K562 (cell line): ENCODE measurements around the gene TREH. TPM values are rescaled to one million over a fixed set of nuclear protein-coding genes. Genes with fewer than 3 reads are reported as not detected.

ENCODE experiments used
- ATF7 ChIP-seq: fragments of 450-650 bp; IDR thresholded peaks from 2 replicates; pipeline ENCODE4 v1.7.1; 2014; ENCODE audit warnings: mild to moderate bottlenecking, moderate library complexity
- CC2D1A ChIP-seq: fragments of 450-650 bp; IDR thresholded peaks from 2 replicates; pipeline ENCODE4 v1.6.1; 2017; ENCODE audit warnings: mild to moderate bottlenecking
- E2F3 ChIP-seq: fragments of 250-450 bp; sonication (Bioruptor Pico); IDR thresholded peaks from 2 replicates; pipeline ENCODE4 v1.4.0; 2020; ENCODE audit warnings: mild to moderate bottlenecking
- GATAD2A ChIP-seq: fragments of 450-650 bp; IDR thresholded peaks from 2 replicates; pipeline ENCODE4 v1.6.1; 2017
- GTF2E2 ChIP-seq: fragments of 200-800 bp; sonication (Bioruptor generic); IDR thresholded peaks from 2 replicates; pipeline ENCODE4 v1.6.1; 2016; ENCODE audit warnings: missing genetic modification characterization, missing compliant biosample characterization
- IFI16 ChIP-seq: fragments of 250-450 bp; sonication (Bioruptor Pico); IDR thresholded peaks from 2 replicates; pipeline ENCODE4 v2.1.2; 2022; ENCODE audit warnings: mild to moderate bottlenecking, inconsistent platforms
- KDM2B ChIP-seq: fragments of 250-450 bp; sonication (Bioruptor Pico); IDR thresholded peaks from 2 replicates; pipeline ENCODE4 v1.8.0; 2021; ENCODE audit warnings: mild to moderate bottlenecking, moderate library complexity
- KLF10 ChIP-seq: fragments of 250-450 bp; sonication (Bioruptor Pico); IDR thresholded peaks from 2 replicates; pipeline ENCODE4 v1.6.1; 2021; ENCODE audit warnings: matching md5 sums
- MAFF ChIP-seq: IDR thresholded peaks from 2 replicates; pipeline ENCODE4 v1.6.1; 2012; ENCODE audit warnings: low read length, improper control_type of control experiment
- NR2C1 ChIP-seq, 2 experiments: fragments of 450-650 bp; IDR thresholded peaks; 2 replicates each; pipeline ENCODE4 v1.6.1; 2017; ENCODE audit warnings: mild to moderate bottlenecking in 2 of 2, antibody characterized with exemption in 1 of 2, inconsistent platforms in 1 of 2, missing compliant biosample characterization in 1 of 2, missing genetic modification characterization in 1 of 2
- NR2F6 ChIP-seq: fragments of 450-650 bp; formaldehyde crosslinking; IDR thresholded peaks from 2 replicates; pipeline ENCODE4 v1.4.0; 2020; ENCODE audit warnings: mild to moderate bottlenecking
- PHB ChIP-seq: fragments of 250-450 bp; sonication (Bioruptor Pico); IDR thresholded peaks from 2 replicates; pipeline ENCODE4 v1.5.0; 2021
- RFX5 ChIP-seq: IDR thresholded peaks from 2 replicates; pipeline ENCODE4 v1.6.1; 2011; ENCODE audit warnings: low read depth, mild to moderate bottlenecking, improper control_type of control experiment, low read length
- SAP30 ChIP-seq: fragments of 200-600 bp; sonication (generic); IDR thresholded peaks from 2 replicates; pipeline ENCODE4 v1.6.1; 2012; ENCODE audit warnings: borderline replicate concordance, low read depth, mild to moderate bottlenecking, moderate library complexity, low read length, control low read depth, inconsistent platforms; ENCODE audit not compliant: insufficient read depth, poor library complexity, severe bottlenecking
- SP1 ChIP-seq: sonication (generic); formaldehyde crosslinking; IDR thresholded peaks from 2 replicates; pipeline ENCODE4 v1.8.1; 2022; ENCODE audit warnings: mild to moderate bottlenecking, missing genetic modification reagents
- SPI1 ChIP-seq: IDR thresholded peaks from 2 replicates; pipeline ENCODE4 v1.6.1; 2011; ENCODE audit warnings: low read depth, low read length, control low read depth, borderline replicate concordance
- ZFPM2 ChIP-seq: fragments of 250-450 bp; sonication (Bioruptor Pico); IDR thresholded peaks from 2 replicates; pipeline ENCODE4 v1.5.1; 2022; ENCODE audit warnings: mild to moderate bottlenecking
- ZNF239 ChIP-seq: fragments of 250-450 bp; sonication (Bioruptor Pico); IDR thresholded peaks from 2 replicates; pipeline ENCODE4 v1.4.0; 2020; ENCODE audit warnings: mild to moderate bottlenecking
- polyA plus RNA-seq, 8 experiments: library from polyadenylated mRNA; depleted of rRNA in 4 of 8; stranded (reverse) in 5 of 8; unstranded in 3 of 8; fragments of >200 nt; fragmentation: Nextera tagmentation in 2 of 8; fragmentation: Illumina TruSeq in 1 of 8; extraction: Ambion mirVana in 2 of 8; extraction: Trizol in 1 of 8; gene quantifications; 2 replicates each; pipeline versions ENCODE4 v1.2.1 to v1.2.3, GENCODE V29; 2011 to 2014; ENCODE audit warnings: inconsistent platforms in 1 of 8, missing spikeins in 1 of 8
- total RNA-seq, 7 experiments: library from RNA; depleted of rRNA in 6 of 7; stranded (reverse); fragments of >200 nt in 6 of 7; fragmentation: Illumina TruSeq in 2 of 7; extraction: Trizol in 2 of 7; gene quantifications; 2 replicates each; pipeline versions ENCODE4 v1.2.1 to v1.2.3, GENCODE V29; 2011 to 2021; ENCODE audit warnings: low replicate concordance in 1 of 7
- TF ChIP-seq, protein P1 (sequence below), 2 experiments: fragments of 450-650 bp; formaldehyde crosslinking in 1 of 2; IDR thresholded peaks; 2 replicates each; pipeline versions ENCODE4 v1.4.0 to v1.6.1; 2014 to 2020; ENCODE audit warnings: mild to moderate bottlenecking in 2 of 2, borderline replicate concordance in 1 of 2, low read depth in 1 of 2

Gene TREH
- total and polyA plus RNA-seq, 9 of the 15 experiments (the other 6 are each of a cell fraction or from before 2014, with no cell fraction given): 0.09 to 0.20 (median 0.11) TPM; not detected in 6

DNA sequence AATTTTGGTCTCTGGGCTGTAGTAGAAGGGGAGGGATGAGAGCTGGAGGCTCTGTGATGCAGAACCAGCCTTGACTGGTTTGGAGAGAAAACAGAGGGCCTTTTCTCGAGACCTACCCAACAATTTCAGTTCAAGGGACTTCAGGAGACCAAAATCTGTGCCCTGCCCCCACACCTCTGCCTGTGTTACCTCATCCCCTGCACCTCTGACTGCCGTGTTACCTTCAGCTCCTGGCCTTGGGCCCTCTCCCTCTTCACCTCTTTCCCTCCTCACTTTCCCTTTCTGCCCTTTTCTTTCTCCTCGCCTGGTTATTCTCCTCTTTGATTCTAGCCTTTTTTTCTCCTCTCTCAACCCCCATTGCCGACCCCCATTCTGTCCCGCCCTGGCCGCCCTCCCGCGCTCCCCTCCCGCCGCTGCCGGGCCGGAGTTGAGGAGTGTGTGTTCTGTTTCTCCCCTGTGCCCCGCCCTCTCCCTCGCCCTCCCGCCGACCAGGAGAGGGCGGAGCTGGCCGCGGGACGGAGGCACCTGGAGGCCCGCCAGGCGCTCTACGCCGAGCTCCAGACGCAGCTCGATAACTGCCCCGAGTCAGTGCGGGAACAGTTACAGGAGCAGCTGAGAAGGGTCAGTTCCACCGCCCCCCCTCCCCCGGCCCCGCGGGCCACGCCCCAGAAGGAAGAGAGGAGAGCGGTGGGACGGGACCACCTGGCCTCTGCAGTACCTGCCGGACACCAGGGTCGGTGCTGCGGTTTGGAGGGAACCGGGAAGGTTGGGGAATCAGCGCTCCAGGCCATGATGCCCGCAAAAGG lies 44.8 kb downstream of the TREH start (continued):
- no peak for TF ChIP-seq GTF2E2
- TF ChIP-seq MAFF: no peak
- no peak for TF ChIP-seq SPI1
- TF ChIP-seq RFX5: no peak
- TF ChIP-seq KDM2B (CRISPR knock-in tag): no peak
- no peak for TF ChIP-seq NR2C1 (IDR thresholded peaks at IDR 0.05)
- TF ChIP-seq NR2C1 (tag; IDR thresholded peaks at IDR 0.05): no peak
- no peak for TF ChIP-seq SAP30
- TF ChIP-seq SP1 (CRISPR knock-in tag): no peak; the same call in 1 of the 2 replicates
- TF ChIP-seq GATAD2A: no peak
- no peak for TF ChIP-seq IFI16 (CRISPR knock-in tag)
- no peak for TF ChIP-seq ATF7
- TF ChIP-seq, protein P1, sequence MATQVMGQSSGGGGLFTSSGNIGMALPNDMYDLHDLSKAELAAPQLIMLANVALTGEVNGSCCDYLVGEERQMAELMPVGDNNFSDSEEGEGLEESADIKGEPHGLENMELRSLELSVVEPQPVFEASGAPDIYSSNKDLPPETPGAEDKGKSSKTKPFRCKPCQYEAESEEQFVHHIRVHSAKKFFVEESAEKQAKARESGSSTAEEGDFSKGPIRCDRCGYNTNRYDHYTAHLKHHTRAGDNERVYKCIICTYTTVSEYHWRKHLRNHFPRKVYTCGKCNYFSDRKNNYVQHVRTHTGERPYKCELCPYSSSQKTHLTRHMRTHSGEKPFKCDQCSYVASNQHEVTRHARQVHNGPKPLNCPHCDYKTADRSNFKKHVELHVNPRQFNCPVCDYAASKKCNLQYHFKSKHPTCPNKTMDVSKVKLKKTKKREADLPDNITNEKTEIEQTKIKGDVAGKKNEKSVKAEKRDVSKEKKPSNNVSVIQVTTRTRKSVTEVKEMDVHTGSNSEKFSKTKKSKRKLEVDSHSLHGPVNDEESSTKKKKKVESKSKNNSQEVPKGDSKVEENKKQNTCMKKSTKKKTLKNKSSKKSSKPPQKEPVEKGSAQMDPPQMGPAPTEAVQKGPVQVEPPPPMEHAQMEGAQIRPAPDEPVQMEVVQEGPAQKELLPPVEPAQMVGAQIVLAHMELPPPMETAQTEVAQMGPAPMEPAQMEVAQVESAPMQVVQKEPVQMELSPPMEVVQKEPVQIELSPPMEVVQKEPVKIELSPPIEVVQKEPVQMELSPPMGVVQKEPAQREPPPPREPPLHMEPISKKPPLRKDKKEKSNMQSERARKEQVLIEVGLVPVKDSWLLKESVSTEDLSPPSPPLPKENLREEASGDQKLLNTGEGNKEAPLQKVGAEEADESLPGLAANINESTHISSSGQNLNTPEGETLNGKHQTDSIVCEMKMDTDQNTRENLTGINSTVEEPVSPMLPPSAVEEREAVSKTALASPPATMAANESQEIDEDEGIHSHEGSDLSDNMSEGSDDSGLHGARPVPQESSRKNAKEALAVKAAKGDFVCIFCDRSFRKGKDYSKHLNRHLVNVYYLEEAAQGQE (IDR thresholded peaks at IDR 0.05; ENCODE audit: borderline replicate concordance): peak; percentile 65
- TF ChIP-seq, protein P1 (CRISPR knock-in tag; IDR thresholded peaks at IDR 0.05; ENCODE audit: low read depth): no peak
- TF ChIP-seq ZFPM2: no peak
- no peak for TF ChIP-seq PHB (CRISPR knock-in tag)
- TF ChIP-seq NR2F6: no peak
- TF ChIP-seq CC2D1A: 0 out of 2 replicates have a peak, but pooled peaks have one; percentile 38
- TF ChIP-seq KLF10: no peak
- TF ChIP-seq ZNF239 (CRISPR knock-in tag): no peak
- no peak for TF ChIP-seq E2F3 (CRISPR knock-in tag)
